Left colon (tissue), 2 donors: ENCODE data around the gene CERS4. TPM values are rescaled to one million over a fixed set of nuclear protein-coding genes. Genes with fewer than 3 reads are reported as not detected.
A peak's percentile ranks its signal among the peaks of the same experiment; 100 is the strongest.
"Not testable (repeated sequence)": the region's sequence is repeated elsewhere in the genome, so short reads cannot be mapped to it uniquely, and the experiment has no call there.

ENCODE experiments used
- ATAC-seq: fragments of 200-7000 bp; cut with Tn5 transposase; one replicate; pipeline ENCODE4 v1.9.1; 2020; ENCODE audit warnings: mild to moderate bottlenecking, moderate library complexity
- DNase-seq, 2 donors: peaks; one replicate each; pipeline ENCODE4 v3.0.0-alpha.2; 2020
- intact Hi-C, 2 donors: fragments of 100-400 bp; cut with DNase I in 1 of 2; cut with micrococcal nuclease in 1 of 2; formaldehyde crosslinking; loops; one replicate each; pipeline versions ENCODE4 v1.11.2 to v1.14.0; 2022; cut with DNase I, micrococcal nuclease
- total RNA-seq, 2 donors: library from RNA; stranded (reverse); fragmentation: NEBNext Ultra II Directional; extraction: Animal tissue kit (Norgen Biotek cat#: 25700); gene quantifications; one replicate each; pipeline ENCODE4 v1.2.1, GENCODE V29; 2021
- donor health status: DM: no; HTN: no; CAD: no.
- donor health status: DM: yes; HTN: yes; CAD: no.

Gene CERS4
- total RNA-seq, 2 donors from 2014 or later: 3.8 to 7.3 TPM

- no peak for ATAC-seq
- DNase-seq: no peak
- intact Hi-C loops: loop anchor here in 1 of 2 donors (10.0 kb wide), 1 partner anchor 101 kb away; no protein-coding TSS in a partner anchor
Measured at GRCh38 chr19:8255426-8256125, 46.4 kb downstream of the CERS4 start.

GRCh38 chr19:8256276-8257051 is 47.3 kb downstream of the CERS4 start:
- DNase-seq (no peak), ATAC-seq (no peak)
- intact Hi-C loops: loop anchor here in 1 of 2 donors (10.0 kb wide), 1 partner anchor 102 kb away; no protein-coding TSS in a partner anchor

GRCh38 chr19:8257052-8257443 is 47.9 kb downstream of the CERS4 start:
- intact Hi-C loops: loop anchor here in 1 of 2 donors (10.0 kb wide), 1 partner anchor 102 kb away; no protein-coding TSS in a partner anchor
- no peak for ATAC-seq
- no peak for DNase-seq

GRCh38 chr19:8259142-8259921 is 50.2 kb downstream of the CERS4 start:
- DNase-seq (no peak), ATAC-seq (no peak)
- intact Hi-C loops: loop anchor here in 1 of 2 donors (10.0 kb wide), 1 partner anchor 105 kb away; no protein-coding TSS in a partner anchor

GRCh38 chr19:8259922-8260247 is 50.7 kb downstream of the CERS4 start:
- DNase-seq (no peak), ATAC-seq (no peak)
- intact Hi-C loops: loop anchor here in 1 of 2 donors (10.0 kb wide), 1 partner anchor 105 kb away; no protein-coding TSS in a partner anchor

GRCh38 chr19:8261347-8261746 is 52.2 kb downstream of the CERS4 start:
- ATAC-seq (no peak), DNase-seq (peak in 1 of 2 donors; percentile 4)
- intact Hi-C loops: no loop called here

GRCh38 chr19:8261881-8262280 is 52.7 kb downstream of the CERS4 start:
- intact Hi-C loops: no loop called here
- no peak for ATAC-seq
- DNase-seq: no peak

- intact Hi-C loops: no loop called here
- DNase-seq (no peak), ATAC-seq (no peak)
Measured at GRCh38 chr19:8262431-8262830, 53.3 kb downstream of the CERS4 start.

GRCh38 chr19:8264248-8264647 is 55.1 kb downstream of the CERS4 start:
- intact Hi-C loops, ATAC-seq: not testable (repeated sequence)

GRCh38 chr19:8265872-8266271 is 56.7 kb downstream of the CERS4 start:
- intact Hi-C loops: no loop called here
- ATAC-seq (no peak), DNase-seq (no peak)

More at GRCh38 chr19:8264248-8264647, 55.1 kb downstream of the CERS4 start:
- not testable (repeated sequence) for DNase-seq

- ATAC-seq (no peak), DNase-seq (no peak)
- intact Hi-C loops: no loop called here
Measured at GRCh38 chr19:8269724-8270123, 60.6 kb downstream of the CERS4 start.

GRCh38 chr19:8276508-8276907 is 67.3 kb downstream of the CERS4 start:
- intact Hi-C loops, DNase-seq: not testable (repeated sequence)
- peak; percentile 60 for ATAC-seq

GRCh38 chr19:8291337-8291736 is 82.2 kb downstream of the CERS4 start:
- ATAC-seq: peak; percentile 50
- DNase-seq, intact Hi-C loops: not testable (repeated sequence)

- ATAC-seq (peak; percentile 15), DNase-seq (peak in 1 of 2 donors; percentile 32)
- intact Hi-C loops: no loop called here
Measured at GRCh38 chr19:8302357-8302691, 93.2 kb downstream of the CERS4 start.

GRCh38 chr19:8302734-8303133 is 93.6 kb downstream of the CERS4 start:
- no peak for ATAC-seq
- peak in 1 of 2 donors; percentile 4 for DNase-seq
- intact Hi-C loops: no loop called here

- DNase-seq (peak in 1 of 2 donors; percentile 32), ATAC-seq (no peak)
- intact Hi-C loops: no loop called here
Measured at GRCh38 chr19:8304841-8305621, 95.9 kb downstream of the CERS4 start.

- ATAC-seq (no peak), DNase-seq (no peak)
- intact Hi-C loops: no loop called here
Measured at GRCh38 chr19:8305798-8306197, 96.6 kb downstream of the CERS4 start.

- ATAC-seq (peak; percentile 61), DNase-seq (peak; percentile 57)
- intact Hi-C loops: no loop called here
Measured at GRCh38 chr19:8306235-8307054, 97.3 kb downstream of the CERS4 start.
